Measurements from ENCODE around the gene ETV2.

GRCh38 chr19:35596366-35596999 lies 45.1 kb upstream of the ETV2 start:
- TF ChIP-seq CTCF (IDR thresholded peaks at IDR 0.05; ENCODE audit: low read depth, low read length, poor library complexity, severe bottlenecking) (no peak), EZH2phosphoT487 (IDR thresholded peaks at IDR 0.05; ENCODE audit: borderline replicate concordance, low read length) (no peak)
